ENCODE data around the gene ACAN. TPM values are rescaled to one million over a fixed set of nuclear protein-coding genes. Genes with fewer than 3 reads are reported as not detected.

The ACAN gene
- polyA plus RNA-seq, 1 of the 3 experiments (the other 2 are of a cell fraction): not detected

DNA sequence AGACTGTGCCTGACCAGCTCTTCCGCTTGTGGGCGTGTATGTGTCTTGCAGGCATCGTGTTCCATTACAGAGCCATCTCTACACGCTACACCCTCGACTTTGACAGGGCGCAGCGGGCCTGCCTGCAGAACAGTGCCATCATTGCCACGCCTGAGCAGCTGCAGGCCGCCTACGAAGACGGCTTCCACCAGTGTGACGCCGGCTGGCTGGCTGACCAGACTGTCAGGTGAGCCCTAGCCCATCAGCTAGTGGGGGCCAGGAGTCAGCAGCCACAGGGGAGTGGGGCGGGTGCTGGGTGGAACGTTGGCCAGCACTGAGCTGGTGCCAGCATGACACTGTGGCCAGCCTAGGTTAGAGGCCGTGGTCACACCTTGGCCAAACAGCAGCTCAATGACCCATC, 36.7 kb downstream of the ACAN start:
- DNase-seq: no peak
- H3K9me2 ChIP-seq: no peaks in the 10 kb centered on the region
- H3K4me1 ChIP-seq (ENCODE audit: control insufficient read depth in 1 of 2, insufficient read depth in 2 of 2, low read depth in 1 of 2, low read length in 1 of 2): no peaks in the 10 kb centered on the region
- 70% methylated on average over 9 of the region's 16 CpGs for WGBS (ENCODE audit: low lambda C conversion rate)
- no peak overlapping the region for H3K9ac ChIP-seq
- no peaks in the 10 kb centered on the region; the same call in 1 of the 2 replicates for H3K27me3 ChIP-seq (ENCODE audit: insufficient read depth)
- no peak overlapping the region for H2AFZ ChIP-seq (ENCODE audit: low read depth)
- H3K4me2 ChIP-seq: no peak overlapping the region
- CTCF ChIA-PET: interaction anchor here (3.0 kb wide), 1 partner anchor 182 kb away, joined by 12 read pairs; no protein-coding TSS in a partner anchor
- no peaks in the 10 kb centered on the region for H3K9me3 ChIP-seq
- POLR2A ChIA-PET: no interaction called here
- H4K20me1 ChIP-seq (ENCODE audit: insufficient read depth): no peaks in the 10 kb centered on the region
- TF ChIP-seq MEF2A (IDR thresholded peaks at IDR 0.05; ENCODE audit: borderline replicate concordance, low read depth) (no peak), POLR2AphosphoS5 (IDR thresholded peaks at IDR 0.05; ENCODE audit: low read depth, low read length) (no peak), RAD21 (IDR thresholded peaks at IDR 0.05; ENCODE audit: low read length) (no peak), GABPA (IDR thresholded peaks at IDR 0.05; ENCODE audit: low read depth) (no peak), FOXJ3 (CRISPR knock-in tag; IDR thresholded peaks at IDR 0.05) (no peak), EP300 (IDR thresholded peaks at IDR 0.05; ENCODE audit: borderline replicate concordance in 1 of 2, low read depth in 1 of 2, low read length in 1 of 2) (no peak), GATA2 (CRISPR knock-in tag; IDR thresholded peaks at IDR 0.05) (no peak), TCF12 (IDR thresholded peaks at IDR 0.05) (no peak), NFIC (IDR thresholded peaks at IDR 0.05; ENCODE audit: borderline replicate concordance) (no peak), FOSL2 (IDR thresholded peaks at IDR 0.05; ENCODE audit: borderline replicate concordance, low read depth) (no peak), TEAD4 (IDR thresholded peaks at IDR 0.05; ENCODE audit: borderline replicate concordance, insufficient read depth) (no peak), RFX5 (IDR thresholded peaks at IDR 0.05; ENCODE audit: low read length) (no peak), SIN3A (IDR thresholded peaks at IDR 0.05; ENCODE audit: borderline replicate concordance, low read depth, low read length) (no peak), RXRA (IDR thresholded peaks at IDR 0.05; ENCODE audit: borderline replicate concordance, low read depth) (no peak)
- TF ChIP-seq, protein P1, sequence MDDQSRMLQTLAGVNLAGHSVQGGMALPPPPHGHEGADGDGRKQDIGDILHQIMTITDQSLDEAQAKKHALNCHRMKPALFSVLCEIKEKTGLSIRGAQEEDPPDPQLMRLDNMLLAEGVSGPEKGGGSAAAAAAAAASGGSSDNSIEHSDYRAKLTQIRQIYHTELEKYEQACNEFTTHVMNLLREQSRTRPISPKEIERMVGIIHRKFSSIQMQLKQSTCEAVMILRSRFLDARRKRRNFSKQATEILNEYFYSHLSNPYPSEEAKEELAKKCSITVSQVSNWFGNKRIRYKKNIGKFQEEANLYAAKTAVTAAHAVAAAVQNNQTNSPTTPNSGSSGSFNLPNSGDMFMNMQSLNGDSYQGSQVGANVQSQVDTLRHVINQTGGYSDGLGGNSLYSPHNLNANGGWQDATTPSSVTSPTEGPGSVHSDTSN (IDR thresholded peaks at IDR 0.05): no peak
- TF ChIP-seq, protein P2, sequence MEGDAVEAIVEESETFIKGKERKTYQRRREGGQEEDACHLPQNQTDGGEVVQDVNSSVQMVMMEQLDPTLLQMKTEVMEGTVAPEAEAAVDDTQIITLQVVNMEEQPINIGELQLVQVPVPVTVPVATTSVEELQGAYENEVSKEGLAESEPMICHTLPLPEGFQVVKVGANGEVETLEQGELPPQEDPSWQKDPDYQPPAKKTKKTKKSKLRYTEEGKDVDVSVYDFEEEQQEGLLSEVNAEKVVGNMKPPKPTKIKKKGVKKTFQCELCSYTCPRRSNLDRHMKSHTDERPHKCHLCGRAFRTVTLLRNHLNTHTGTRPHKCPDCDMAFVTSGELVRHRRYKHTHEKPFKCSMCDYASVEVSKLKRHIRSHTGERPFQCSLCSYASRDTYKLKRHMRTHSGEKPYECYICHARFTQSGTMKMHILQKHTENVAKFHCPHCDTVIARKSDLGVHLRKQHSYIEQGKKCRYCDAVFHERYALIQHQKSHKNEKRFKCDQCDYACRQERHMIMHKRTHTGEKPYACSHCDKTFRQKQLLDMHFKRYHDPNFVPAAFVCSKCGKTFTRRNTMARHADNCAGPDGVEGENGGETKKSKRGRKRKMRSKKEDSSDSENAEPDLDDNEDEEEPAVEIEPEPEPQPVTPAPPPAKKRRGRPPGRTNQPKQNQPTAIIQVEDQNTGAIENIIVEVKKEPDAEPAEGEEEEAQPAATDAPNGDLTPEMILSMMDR (IDR thresholded peaks at IDR 0.05): no peak
- TF ChIP-seq, protein P3, sequence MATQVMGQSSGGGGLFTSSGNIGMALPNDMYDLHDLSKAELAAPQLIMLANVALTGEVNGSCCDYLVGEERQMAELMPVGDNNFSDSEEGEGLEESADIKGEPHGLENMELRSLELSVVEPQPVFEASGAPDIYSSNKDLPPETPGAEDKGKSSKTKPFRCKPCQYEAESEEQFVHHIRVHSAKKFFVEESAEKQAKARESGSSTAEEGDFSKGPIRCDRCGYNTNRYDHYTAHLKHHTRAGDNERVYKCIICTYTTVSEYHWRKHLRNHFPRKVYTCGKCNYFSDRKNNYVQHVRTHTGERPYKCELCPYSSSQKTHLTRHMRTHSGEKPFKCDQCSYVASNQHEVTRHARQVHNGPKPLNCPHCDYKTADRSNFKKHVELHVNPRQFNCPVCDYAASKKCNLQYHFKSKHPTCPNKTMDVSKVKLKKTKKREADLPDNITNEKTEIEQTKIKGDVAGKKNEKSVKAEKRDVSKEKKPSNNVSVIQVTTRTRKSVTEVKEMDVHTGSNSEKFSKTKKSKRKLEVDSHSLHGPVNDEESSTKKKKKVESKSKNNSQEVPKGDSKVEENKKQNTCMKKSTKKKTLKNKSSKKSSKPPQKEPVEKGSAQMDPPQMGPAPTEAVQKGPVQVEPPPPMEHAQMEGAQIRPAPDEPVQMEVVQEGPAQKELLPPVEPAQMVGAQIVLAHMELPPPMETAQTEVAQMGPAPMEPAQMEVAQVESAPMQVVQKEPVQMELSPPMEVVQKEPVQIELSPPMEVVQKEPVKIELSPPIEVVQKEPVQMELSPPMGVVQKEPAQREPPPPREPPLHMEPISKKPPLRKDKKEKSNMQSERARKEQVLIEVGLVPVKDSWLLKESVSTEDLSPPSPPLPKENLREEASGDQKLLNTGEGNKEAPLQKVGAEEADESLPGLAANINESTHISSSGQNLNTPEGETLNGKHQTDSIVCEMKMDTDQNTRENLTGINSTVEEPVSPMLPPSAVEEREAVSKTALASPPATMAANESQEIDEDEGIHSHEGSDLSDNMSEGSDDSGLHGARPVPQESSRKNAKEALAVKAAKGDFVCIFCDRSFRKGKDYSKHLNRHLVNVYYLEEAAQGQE (IDR thresholded peaks at IDR 0.05; ENCODE audit: low read depth, low read length): no peak
- no peaks in the 10 kb centered on the region for H3F3A ChIP-seq (replicated peaks; ENCODE audit: insufficient read depth)
- H3K27ac ChIP-seq (ENCODE audit: low read depth in 2 of 2, low read length in 1 of 2): no peak overlapping the region
- H3K36me3 ChIP-seq (replicated peaks in 1 of 2; ENCODE audit: control insufficient read depth in 1 of 2, insufficient read depth in 2 of 2, low read length in 1 of 2): no peaks in the 10 kb centered on the region
- H3K4me3 ChIP-seq (ENCODE audit: low read depth in 2 of 2, low read length in 1 of 2): no peak overlapping the region
- H3K79me2 ChIP-seq (ENCODE audit: insufficient read depth): no peaks in the 10 kb centered on the region

Measured in SK-N-SH (cell line).